GM12865 (cell line): ENCODE results near the gene NACC2.

Experiments
- DNase-seq: peaks from one replicate; pipeline ENCODE4 v3.0.0; 2010; ENCODE audit warnings: low read depth
- H3K4me3 ChIP-seq: 2 replicates; pipeline ENCODE4 v1.5.1; 2011; ENCODE audit warnings: mild to moderate bottlenecking, low read depth, low read length, control low read depth
- CTCF ChIP-seq: IDR thresholded peaks from 2 replicates; pipeline ENCODE4 v1.5.1; 2011; ENCODE audit warnings: low read length, control low read depth, low read depth, inconsistent platforms; ENCODE audit not compliant: insufficient read depth; ENCODE audit errors: missing control alignments

The NACC2 gene

GRCh38 chr9:136096505-136097001, 1.5 kb upstream of the NACC2 start:
- no peak for DNase-seq
- no peak for TF ChIP-seq CTCF
- H3K4me3 ChIP-seq = no peak overlapping the region

GRCh38 chr9:136093995-136094881, 851 bp downstream of the NACC2 start:
- no peak for TF ChIP-seq CTCF
- peak overlapping the region; percentile 47 for H3K4me3 ChIP-seq
- DNase-seq = no peak

GRCh38 chr9:136093346-136093986, 1.6 kb downstream of the NACC2 start:
- DNase-seq = no peak
- TF ChIP-seq CTCF = no peak
- no peak overlapping the region for H3K4me3 ChIP-seq

GRCh38 chr9:136092741-136093140, 2.3 kb downstream of the NACC2 start:
- DNase-seq = no peak
- no peak overlapping the region for H3K4me3 ChIP-seq
- no peak for TF ChIP-seq CTCF

- TF ChIP-seq CTCF = no peak
- H3K4me3 ChIP-seq = no peak overlapping the region
- DNase-seq = no peak
Measured at GRCh38 chr9:136092353-136092650, 2.8 kb downstream of the NACC2 start.

GRCh38 chr9:136091582-136092352, 3.3 kb downstream of the NACC2 start:
- no peak for TF ChIP-seq CTCF
- no peak overlapping the region for H3K4me3 ChIP-seq
- no peak for DNase-seq
